ENCODE measurements around the gene PTPRT.

- TF ChIP-seq YY1 (tag by site-specific recombination; IDR thresholded peaks at IDR 0.05) (no peak), ZNF169 (tag by site-specific recombination; IDR thresholded peaks at IDR 0.05) (no peak), TCF7L2 (IDR thresholded peaks at IDR 0.05; ENCODE audit: borderline replicate concordance, low read depth, low read length) (no peak), ZNF776 (tag by site-specific recombination; IDR thresholded peaks at IDR 0.05; ENCODE audit: borderline replicate concordance) (no peak), GLI4 (tag by site-specific recombination; IDR thresholded peaks at IDR 0.05) (no peak), CTCF (tag by site-specific recombination; IDR thresholded peaks at IDR 0.05) (no peak), ZNF394 (tag by site-specific recombination; IDR thresholded peaks at IDR 0.05; ENCODE audit: borderline replicate concordance) (no peak), ZNF639 (tag by site-specific recombination; IDR thresholded peaks at IDR 0.05) (no peak), MEIS1 (CRISPR knock-in tag; IDR thresholded peaks at IDR 0.05; ENCODE audit: borderline replicate concordance) (no peak), ZNF146 (tag by site-specific recombination; IDR thresholded peaks at IDR 0.05) (no peak), ZNF76 (tag by site-specific recombination; IDR thresholded peaks at IDR 0.05; ENCODE audit: borderline replicate concordance, low read depth) (no peak), ZNF398 (tag by site-specific recombination; IDR thresholded peaks at IDR 0.05) (no peak)
Measured at GRCh38 chr20:42259389-42259788, 930.3 kb downstream of the PTPRT start.
